Measurements from ENCODE around the gene WTIP.

DNA sequence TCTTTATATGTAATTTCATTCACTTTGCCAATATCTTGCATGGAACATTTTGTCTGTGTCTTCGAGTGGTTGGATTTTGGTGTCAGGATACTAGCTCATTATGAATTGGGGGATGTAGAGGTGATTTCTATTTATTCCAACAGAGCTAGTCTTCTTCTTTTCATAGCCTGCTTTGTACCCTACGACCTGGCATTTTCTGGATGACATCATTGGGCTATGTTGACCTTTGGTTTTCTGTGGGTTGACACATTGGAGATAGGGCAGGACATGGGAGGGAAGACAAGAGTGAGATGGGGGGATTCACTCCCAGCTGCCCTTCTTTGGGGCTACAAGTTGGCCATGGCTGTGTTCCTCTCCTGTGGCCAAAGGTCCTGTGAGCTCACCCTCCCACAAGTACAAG lies 38.0 kb downstream of the WTIP start:
- no peak for TF ChIP-seq CTCF (IDR thresholded peaks at IDR 0.05; ENCODE audit: low read length)
- no peak for TF ChIP-seq EZH2 (IDR thresholded peaks at IDR 0.05; ENCODE audit: borderline replicate concordance, low read length)

Measured in OCI-LY1 (cell line).